HepG2 (cell line): ENCODE data around the gene LIF. TPM values are rescaled to one million over a fixed set of nuclear protein-coding genes. Genes with fewer than 3 reads are reported as not detected.

Experiments used
- ARID5B ChIP-seq: IDR thresholded peaks from 2 replicates; pipeline ENCODE4 v1.4.0; 2020; ENCODE audit warnings: mild to moderate bottlenecking, missing genetic modification reagents
- ASH2L ChIP-seq: fragments of 300-600, 200-600 bp; sonication (generic); IDR thresholded peaks from 2 replicates; pipeline ENCODE4 v1.7.0; 2017; ENCODE audit warnings: low read depth, mild to moderate bottlenecking, moderate library complexity, mixed read lengths, low read length; ENCODE audit not compliant: insufficient read length
- MAFK ChIP-seq, 2 experiments: IDR thresholded peaks in 1 of 2; conservative IDR thresholded peaks in 1 of 2; 2 replicates each; pipeline ENCODE4 v1.6.1; 2011; ENCODE audit warnings: improper control_type of control experiment in 2 of 2, low read length in 2 of 2
- NFYB ChIP-seq: sonication (generic); formaldehyde crosslinking; IDR thresholded peaks from 2 replicates; pipeline ENCODE4 v1.4.0; 2020; ENCODE audit warnings: missing genetic modification reagents
- PITX1 ChIP-seq: sonication (generic); formaldehyde crosslinking; IDR thresholded peaks from 2 replicates; pipeline ENCODE4 v1.5.1; 2020; ENCODE audit warnings: mild to moderate bottlenecking, missing genetic modification reagents
- RARA ChIP-seq: IDR thresholded peaks from 2 replicates; pipeline ENCODE4 v1.6.1; 2016; ENCODE audit warnings: missing genetic modification reagents, missing compliant biosample characterization
- SOX6 ChIP-seq, 2 experiments: fragments of 450-650 bp in 1 of 2; sonication (generic) in 1 of 2; formaldehyde crosslinking in 1 of 2; IDR thresholded peaks; 2 replicates each; pipeline versions ENCODE4 v1.4.0 to v1.6.1; 2017 to 2020; ENCODE audit warnings: antibody characterized with exemption in 1 of 2, mild to moderate bottlenecking in 1 of 2, missing genetic modification reagents in 1 of 2
- UBTF ChIP-seq: sonication (generic); formaldehyde crosslinking; IDR thresholded peaks from 2 replicates; pipeline ENCODE4 v1.4.0; 2020; ENCODE audit warnings: mild to moderate bottlenecking, missing genetic modification reagents
- ZBTB33 ChIP-seq: sonication (generic); formaldehyde crosslinking; IDR thresholded peaks from 2 replicates; pipeline ENCODE4 v1.4.0; 2020; ENCODE audit warnings: missing genetic modification reagents
- ZFP91 ChIP-seq: sonication (generic); formaldehyde crosslinking; IDR thresholded peaks from 2 replicates; pipeline ENCODE4 v1.9.0; 2022; ENCODE audit warnings: missing genetic modification reagents, mild to moderate bottlenecking, borderline replicate concordance
- ZHX1 ChIP-seq: sonication (generic); formaldehyde crosslinking; IDR thresholded peaks from 2 replicates; pipeline ENCODE4 v1.8.1; 2022; ENCODE audit warnings: low read depth, mild to moderate bottlenecking, missing genetic modification reagents
- ZMAT5 ChIP-seq: sonication (generic); formaldehyde crosslinking; IDR thresholded peaks from 2 replicates; pipeline ENCODE4 v1.5.0; 2020; ENCODE audit warnings: mild to moderate bottlenecking, low read depth, missing genetic modification reagents, borderline replicate concordance
- ZNF263 ChIP-seq: sonication (generic); formaldehyde crosslinking; IDR thresholded peaks from 2 replicates; pipeline ENCODE4 v1.4.0; 2020; ENCODE audit warnings: missing genetic modification reagents
- polyA plus RNA-seq, 8 experiments: library from polyadenylated mRNA; depleted of rRNA in 3 of 8; stranded (reverse) in 7 of 8; unstranded in 1 of 8; fragments of >200 nt; fragmentation: Illumina TruSeq in 4 of 8; extraction: Trizol in 4 of 8; gene quantifications; 2 replicates each; pipeline versions ENCODE4 v1.2.1 to v1.2.3, GENCODE V29; 2011 to 2016; ENCODE audit warnings: low read depth in 4 of 8, missing spikeins in 1 of 8, mixed read lengths in 1 of 8; ENCODE audit not compliant: insufficient read depth in 1 of 8
- total RNA-seq, 5 experiments: library from RNA; depleted of rRNA; stranded (reverse); fragments of >200 nt; fragmentation: Illumina TruSeq; extraction: Trizol; gene quantifications; 2 replicates each; pipeline ENCODE4 v1.2.3, GENCODE V29; 2016; ENCODE audit warnings: low read depth in 1 of 5

Gene LIF
- total and polyA plus RNA-seq, 2 of the 13 experiments (the other 11 are each of a cell fraction or from before 2014, with no cell fraction given): 3.6 to 8.5 TPM

GRCh38 chr22:30291058-30291892 is 44.7 kb upstream of the LIF start (continued):
- TF ChIP-seq ARID5B (CRISPR knock-in tag) (peak; percentile 47; the same call in 1 of the 2 replicates), ZFP91 (0 out of 2 replicates have a peak, but pooled peaks have one; percentile 26), ASH2L (no peak), NFYB (CRISPR knock-in tag) (no peak), RARA (CRISPR knock-in tag) (peak; percentile 58; the same call in 1 of the 2 replicates), ZHX1 (CRISPR knock-in tag) (no peak), UBTF (peak; percentile 19; the same call in 1 of the 2 replicates), ZNF263 (CRISPR knock-in tag) (peak; percentile 61; the same call in 1 of the 2 replicates), SOX6 (IDR thresholded peaks at IDR 0.05) (no peak), SOX6 (CRISPR knock-in tag; IDR thresholded peaks at IDR 0.05) (peak; percentile 65), ZBTB33 (peak; percentile 68; the same call in 1 of the 2 replicates), MAFK (conservative IDR thresholded peaks at IDR 0.05 in 1 of 2, IDR thresholded peaks at IDR 0.05 in 1 of 2; ENCODE audit: low read length in 2 of 2) (peak; percentile 44 to 58), PITX1 (CRISPR knock-in tag) (0 out of 2 replicates have a peak, but pooled peaks have one; percentile 12), ZMAT5 (no peak)
